Measurements from ENCODE around the gene DENND1A. TPM values are rescaled to one million over a fixed set of nuclear protein-coding genes. Genes with fewer than 3 reads are reported as not detected.

Gene DENND1A
- total RNA-seq, 1 experiment from 2014 or later: 29.7 TPM

DNA sequence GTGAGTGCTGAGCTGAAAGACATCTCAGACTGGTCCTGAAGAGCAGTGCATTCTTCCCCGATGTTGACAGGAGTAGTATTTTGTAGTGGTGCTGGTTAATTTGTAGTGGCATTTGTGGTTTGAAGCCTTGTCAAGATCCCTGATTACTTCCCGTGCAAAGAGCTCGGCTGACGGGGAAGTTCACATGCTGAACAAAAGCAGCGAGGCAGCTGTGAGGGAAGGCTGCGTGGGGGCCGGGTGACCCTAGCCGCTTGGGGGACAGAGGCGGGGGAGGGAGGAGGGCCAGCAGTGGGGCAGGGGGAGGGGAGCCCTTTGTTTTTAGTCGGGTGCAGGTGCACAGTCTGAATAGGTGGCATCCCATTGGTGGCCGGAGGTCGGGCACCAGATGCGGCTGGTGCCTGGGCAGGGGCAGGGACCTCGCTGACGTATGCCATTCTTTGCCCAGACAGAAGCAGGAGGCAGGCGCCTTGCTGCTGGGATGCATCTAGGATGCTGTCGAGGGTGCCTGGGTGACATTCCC, 509.3 kb downstream of the DENND1A start:
- CTCF ChIA-PET: no interaction called here
- Histone ChIP-seq H3K79me2 (ENCODE audit: low read length) (no peaks in the 10 kb centered on the region), H2AFZ (ENCODE audit: low read length) (no peak overlapping the region), H3K27me3 (ENCODE audit: low read length) (no peaks in the 10 kb centered on the region), H3K9me3 (ENCODE audit: low read length) (no peaks in the 10 kb centered on the region), H3K4me3 (ENCODE audit: low read length) (no peak overlapping the region), H4K20me1 (ENCODE audit: low read length) (no peaks in the 10 kb centered on the region), H3K9ac (ENCODE audit: low read length) (no peak overlapping the region), H3K36me3 (ENCODE audit: low read depth, low read length) (no peaks in the 10 kb centered on the region), H3K4me2 (ENCODE audit: low read length) (no peak overlapping the region), H3K4me1 (ENCODE audit: insufficient read depth, low read length) (no peaks in the 10 kb centered on the region), H3K27ac (ENCODE audit: low read length) (no peak overlapping the region), H3F3A (ENCODE audit: low read length, unreplicated experiment) (no peaks in the 10 kb centered on the region), H3K9me2 (replicated peaks; ENCODE audit: low read length) (no peaks in the 10 kb centered on the region)
- BruUV-seq (replicated peaks): no TSS peak
- ATAC-seq (no peak), DNase-seq (no peak)
- no peak for TF ChIP-seq EZH2 (IDR thresholded peaks at IDR 0.05; ENCODE audit: low read length, unreplicated experiment)
- intact Hi-C loops (cut with micrococcal nuclease): no loop called here
- POLR2A ChIA-PET (ENCODE audit: unreplicated experiment): no interaction called here

DNA sequence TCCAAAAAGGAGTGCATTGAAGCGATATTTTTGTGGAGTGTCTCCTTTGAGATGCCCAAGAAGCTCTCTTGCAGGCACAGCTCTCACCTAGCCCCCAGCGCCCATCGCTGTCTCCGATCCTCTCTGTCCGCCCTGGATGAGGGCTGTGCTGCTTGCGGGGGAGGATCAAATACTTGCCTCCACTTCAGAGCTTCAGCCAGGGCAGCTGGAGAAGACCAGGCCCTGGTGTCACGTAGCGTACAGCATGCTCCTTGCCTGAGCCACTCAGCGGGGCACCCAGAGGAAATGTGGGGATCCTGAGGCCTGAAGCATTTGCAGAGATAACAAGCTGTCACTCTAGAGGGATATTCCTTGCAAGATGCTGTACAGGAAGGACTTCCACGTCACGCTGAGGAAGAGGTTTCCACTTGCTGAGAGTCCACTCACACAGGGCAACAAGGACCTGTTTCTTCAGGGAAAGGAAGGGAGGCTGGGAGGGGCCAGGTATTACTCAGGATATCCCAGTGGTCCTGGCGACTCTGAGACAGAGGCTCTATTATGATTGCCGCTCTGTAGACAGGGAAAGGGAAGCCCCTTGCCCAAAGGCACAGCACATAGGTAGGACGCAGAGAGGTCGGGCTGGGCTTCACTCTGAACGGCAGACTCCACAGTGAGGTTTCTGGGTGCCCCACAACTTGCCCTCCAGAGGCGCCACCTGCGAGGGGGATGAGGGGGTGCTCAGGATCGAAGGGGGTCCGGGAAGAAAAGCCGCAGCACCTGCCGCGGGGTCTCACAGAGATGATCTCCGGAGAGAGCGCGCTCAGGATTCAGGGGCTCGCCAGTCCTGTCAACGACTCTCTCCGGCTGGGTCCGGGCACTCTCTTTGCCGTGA, 510.0 kb downstream of the DENND1A start:
- no TSS peak for BruUV-seq (replicated peaks)
- no peaks in the 10 kb centered on the region for H3K79me2 ChIP-seq (ENCODE audit: low read length)
- no peak overlapping the region for H3K4me3 ChIP-seq (ENCODE audit: low read length)
- CTCF ChIA-PET: no interaction called here
- H3K4me2 ChIP-seq (ENCODE audit: low read length): no peak overlapping the region
- H3K9me3 ChIP-seq (ENCODE audit: low read length): no peaks in the 10 kb centered on the region
- H3K9me2 ChIP-seq (replicated peaks; ENCODE audit: low read length): no peaks in the 10 kb centered on the region
- no peak overlapping the region for H3K27ac ChIP-seq (ENCODE audit: low read length)
- no peaks in the 10 kb centered on the region for H3K4me1 ChIP-seq (ENCODE audit: insufficient read depth, low read length)
- no peak for DNase-seq
- no peak overlapping the region for H2AFZ ChIP-seq (ENCODE audit: low read length)
- intact Hi-C loops (cut with micrococcal nuclease): no loop called here
- H3K9ac ChIP-seq (ENCODE audit: low read length): no peak overlapping the region
- TF ChIP-seq, protein P1, sequence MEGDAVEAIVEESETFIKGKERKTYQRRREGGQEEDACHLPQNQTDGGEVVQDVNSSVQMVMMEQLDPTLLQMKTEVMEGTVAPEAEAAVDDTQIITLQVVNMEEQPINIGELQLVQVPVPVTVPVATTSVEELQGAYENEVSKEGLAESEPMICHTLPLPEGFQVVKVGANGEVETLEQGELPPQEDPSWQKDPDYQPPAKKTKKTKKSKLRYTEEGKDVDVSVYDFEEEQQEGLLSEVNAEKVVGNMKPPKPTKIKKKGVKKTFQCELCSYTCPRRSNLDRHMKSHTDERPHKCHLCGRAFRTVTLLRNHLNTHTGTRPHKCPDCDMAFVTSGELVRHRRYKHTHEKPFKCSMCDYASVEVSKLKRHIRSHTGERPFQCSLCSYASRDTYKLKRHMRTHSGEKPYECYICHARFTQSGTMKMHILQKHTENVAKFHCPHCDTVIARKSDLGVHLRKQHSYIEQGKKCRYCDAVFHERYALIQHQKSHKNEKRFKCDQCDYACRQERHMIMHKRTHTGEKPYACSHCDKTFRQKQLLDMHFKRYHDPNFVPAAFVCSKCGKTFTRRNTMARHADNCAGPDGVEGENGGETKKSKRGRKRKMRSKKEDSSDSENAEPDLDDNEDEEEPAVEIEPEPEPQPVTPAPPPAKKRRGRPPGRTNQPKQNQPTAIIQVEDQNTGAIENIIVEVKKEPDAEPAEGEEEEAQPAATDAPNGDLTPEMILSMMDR (conservative IDR thresholded peaks at IDR 0.05; ENCODE audit: low read depth, low read length): no peak
- no peak for TF ChIP-seq EZH2phosphoT487 (IDR thresholded peaks at IDR 0.05; ENCODE audit: borderline replicate concordance, low read length)
- TF ChIP-seq EZH2 (IDR thresholded peaks at IDR 0.05; ENCODE audit: low read length, unreplicated experiment): no peak
- no peak for ATAC-seq
- no peaks in the 10 kb centered on the region for H3K36me3 ChIP-seq (ENCODE audit: low read depth, low read length)
- POLR2A ChIA-PET (ENCODE audit: unreplicated experiment): no interaction called here
- no peaks in the 10 kb centered on the region for H3K27me3 ChIP-seq (ENCODE audit: low read length)
- H4K20me1 ChIP-seq (ENCODE audit: low read length): no peaks in the 10 kb centered on the region
- H3F3A ChIP-seq (ENCODE audit: low read length, unreplicated experiment): no peaks in the 10 kb centered on the region

DNA sequence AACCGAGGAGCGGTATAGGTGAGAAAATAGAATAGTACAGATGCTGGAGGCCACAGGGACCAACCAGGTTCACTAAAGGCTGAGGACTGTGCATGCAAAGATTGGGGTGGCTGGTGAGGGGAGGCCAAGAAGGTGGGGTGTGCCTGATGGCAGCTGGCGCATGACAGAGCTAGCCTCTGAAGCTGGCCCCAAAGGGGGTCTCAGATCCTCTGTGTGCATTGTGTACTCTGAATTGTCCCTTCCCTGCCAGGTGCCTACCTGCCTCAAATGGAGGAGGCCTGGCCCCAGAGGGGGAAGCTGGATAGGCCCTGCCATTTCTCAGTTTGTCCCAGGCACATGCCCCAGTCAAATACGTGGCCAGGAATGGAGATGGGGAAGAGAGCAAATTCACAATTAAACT, 510.8 kb downstream of the DENND1A start:
- Histone ChIP-seq H3K4me3 (ENCODE audit: low read length) (no peak overlapping the region), H3K9me2 (replicated peaks; ENCODE audit: low read length) (no peaks in the 10 kb centered on the region), H3K4me1 (ENCODE audit: insufficient read depth, low read length) (no peaks in the 10 kb centered on the region), H3K9me3 (ENCODE audit: low read length) (no peaks in the 10 kb centered on the region), H3K27me3 (ENCODE audit: low read length) (no peaks in the 10 kb centered on the region), H3K4me2 (ENCODE audit: low read length) (no peak overlapping the region), H3K27ac (ENCODE audit: low read length) (no peak overlapping the region), H4K20me1 (ENCODE audit: low read length) (no peaks in the 10 kb centered on the region), H3F3A (ENCODE audit: low read length, unreplicated experiment) (no peaks in the 10 kb centered on the region), H3K79me2 (ENCODE audit: low read length) (no peaks in the 10 kb centered on the region), H2AFZ (ENCODE audit: low read length) (no peak overlapping the region), H3K36me3 (ENCODE audit: low read depth, low read length) (no peaks in the 10 kb centered on the region), H3K9ac (ENCODE audit: low read length) (no peak overlapping the region)
- no peak for DNase-seq
- BruUV-seq (replicated peaks): no TSS peak
- intact Hi-C loops (cut with micrococcal nuclease): no loop called here
- TF ChIP-seq, protein P1 (conservative IDR thresholded peaks at IDR 0.05; ENCODE audit: low read depth, low read length): no peak
- TF ChIP-seq EZH2 (IDR thresholded peaks at IDR 0.05; ENCODE audit: low read length, unreplicated experiment): no peak
- no peak for TF ChIP-seq EZH2phosphoT487 (IDR thresholded peaks at IDR 0.05; ENCODE audit: borderline replicate concordance, low read length)
- POLR2A ChIA-PET (ENCODE audit: unreplicated experiment): no interaction called here
- CTCF ChIA-PET: no interaction called here
- no peak for ATAC-seq

Data from PC-3 (cell line).